Ishikawa (cell line): ENCODE measurements around the gene DAB2IP.

Experiments used
- CEBPB ChIP-seq: IDR thresholded peaks from 2 replicates; pipeline ENCODE4 v1.6.1; 2012
- YY1 ChIP-seq: IDR thresholded peaks from 2 replicates; pipeline ENCODE4 v1.6.1; 2012; ENCODE audit warnings: low read depth

GRCh38 chr9:121746411-121746810 lies 95.0 kb downstream of the DAB2IP start:
- TF ChIP-seq CEBPB (no peak), YY1 (no peak)
